Transverse colon (tissue), 4 donors: ENCODE data around the gene PRTFDC1. TPM values are rescaled to one million over a fixed set of nuclear protein-coding genes. Genes with fewer than 3 reads are reported as not detected.
A peak's percentile ranks its signal among the peaks of the same experiment; 100 is the strongest.

ENCODE experiments used
- DNase-seq: peaks from one replicate; pipeline ENCODE4 v3.0.0-alpha.2; 2019
- H3K27ac ChIP-seq, 4 donors: fragments of 200-600 bp; sonication (generic); 2 replicates each; pipeline ENCODE4 v1.5.1; 2016 to 2018; ENCODE audit warnings: inconsistent platforms in 4 of 4
- H3K27me3 ChIP-seq: fragments of 200-600 bp; sonication (generic); 2 replicates; pipeline ENCODE4 v1.5.1; 2017; ENCODE audit warnings: inconsistent platforms
- H3K36me3 ChIP-seq, 4 donors: fragments of 200-600 bp; sonication (generic); 2 replicates each; pipeline ENCODE4 v1.5.1; 2017 to 2019; ENCODE audit warnings: inconsistent platforms in 4 of 4
- H3K4me1 ChIP-seq, 4 donors: fragments of 200-600 bp; sonication (generic); 2 replicates each; pipeline ENCODE4 v1.5.1; 2017 to 2020; ENCODE audit warnings: inconsistent platforms in 4 of 4
- H3K4me3 ChIP-seq, 4 donors: fragments of 200-600 bp; sonication (generic); 1 replicate in 1 of 4; 2 replicates in 3 of 4; pipeline versions ENCODE4 v1.5.1 to v1.6.1; 2017 to 2019; ENCODE audit warnings: inconsistent platforms in 4 of 4
- H3K9me3 ChIP-seq, 2 donors: fragments of 200-600 bp; sonication (generic); 2 replicates each; pipeline ENCODE4 v1.5.1; 2017 to 2019; ENCODE audit warnings: inconsistent platforms in 2 of 2
- EP300 ChIP-seq: sonication (generic); formaldehyde crosslinking; IDR thresholded peaks from one replicate; pipeline ENCODE4 v1.6.1; 2017; ENCODE audit warnings: antibody characterized with exemption, low read depth
- POLR2A ChIP-seq: fragments of 450-650 bp; IDR thresholded peaks from one replicate; pipeline ENCODE4 v1.6.1; 2016; ENCODE audit warnings: antibody characterized with exemption, mild to moderate bottlenecking, moderate library complexity
- POLR2AphosphoS5 ChIP-seq, 3 donors: sonication (generic); formaldehyde crosslinking; IDR thresholded peaks; one replicate each; pipeline ENCODE4 v1.6.1; 2016; ENCODE audit warnings: antibody characterized with exemption in 3 of 3
- WGBS, 2 donors: methylation state at CpG; one replicate each; pipeline ENCODE4 v1.1.5; 2018; ENCODE audit warnings: low coverage in 1 of 2; 5-methylcytosine and 5-hydroxymethylcytosine counted together
- in situ Hi-C, 4 donors: fragments of 200-750 bp; cut with MboI; loops; one replicate each; pipeline versions ENCODE4 v1.15.0 to v1.15.1; 2017; ENCODE audit warnings: low sequenced_read_pairs in 3 of 4, low pct_ligation_motif_present in 1 of 4, low pct_unique_long_range_greater_than_20kb in 1 of 4
- intact Hi-C: fragments of 100-400 bp; cut with DNase I; formaldehyde crosslinking; loops from one replicate; pipeline ENCODE4 v1.15.1; 2023; ENCODE audit warnings: low total_unique reads
- total RNA-seq, 4 donors: library from RNA; depleted of rRNA; stranded (reverse); fragments of >200 nt; gene quantifications; one replicate each; pipeline ENCODE4 v1.1.0, GENCODE V29; 2016
- TF ChIP-seq, protein P1 (sequence below), 5 experiments: fragments of 200-600 bp in 3 of 5; fragments of 450-650 bp in 2 of 5; sonication (generic) in 3 of 5; IDR thresholded peaks; 1 replicate in 2 of 5; 2 replicates in 3 of 5; pipeline ENCODE4 v1.5.1; 2016 to 2017; ENCODE audit warnings: antibody characterized with exemption in 5 of 5, inconsistent platforms in 3 of 5, mild to moderate bottlenecking in 2 of 5, moderate library complexity in 1 of 5

The PRTFDC1 gene
- total RNA-seq, 4 donors from 2014 or later: 0.80 to 6.7 (median 4.9) TPM; not detected in 1

DNA sequence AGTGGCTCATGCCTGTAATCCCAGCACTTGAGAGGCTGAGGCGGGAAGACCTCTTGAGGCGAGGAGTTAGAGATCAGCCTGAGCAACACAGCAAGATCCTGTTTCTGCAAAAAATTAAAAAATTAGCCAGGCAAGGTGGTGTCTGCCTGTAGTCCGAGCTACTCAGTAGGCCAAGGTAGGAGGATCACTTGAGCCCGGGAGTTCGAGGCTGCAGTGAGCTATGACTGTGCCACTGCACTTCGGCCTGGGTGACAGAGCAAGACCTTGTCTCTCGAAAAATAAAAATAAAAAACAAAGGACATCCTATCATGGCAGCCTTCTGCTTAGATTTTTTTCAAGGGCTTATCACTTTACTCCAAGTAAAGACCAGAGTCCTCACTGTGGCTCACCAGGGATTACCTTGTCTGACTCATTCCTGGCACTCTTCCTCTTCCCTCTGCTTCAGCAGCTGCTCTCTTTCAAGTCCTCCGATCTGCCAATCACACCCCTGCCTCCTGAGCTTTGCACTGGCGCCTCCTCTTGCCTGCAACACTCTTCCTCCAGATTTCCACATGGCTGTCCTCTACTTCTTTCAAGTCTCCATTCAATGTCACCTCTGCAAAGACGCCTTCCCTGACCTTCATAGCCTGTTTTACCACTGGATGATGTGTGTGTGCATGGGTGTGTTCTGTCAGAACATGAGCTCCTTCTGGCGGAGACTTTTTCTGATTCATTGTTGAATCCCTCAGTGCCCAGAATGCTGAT is 7.7 kb downstream of the PRTFDC1 start:
- intact Hi-C loops: no loop called here
- in situ Hi-C loops: no loop called here

DNA sequence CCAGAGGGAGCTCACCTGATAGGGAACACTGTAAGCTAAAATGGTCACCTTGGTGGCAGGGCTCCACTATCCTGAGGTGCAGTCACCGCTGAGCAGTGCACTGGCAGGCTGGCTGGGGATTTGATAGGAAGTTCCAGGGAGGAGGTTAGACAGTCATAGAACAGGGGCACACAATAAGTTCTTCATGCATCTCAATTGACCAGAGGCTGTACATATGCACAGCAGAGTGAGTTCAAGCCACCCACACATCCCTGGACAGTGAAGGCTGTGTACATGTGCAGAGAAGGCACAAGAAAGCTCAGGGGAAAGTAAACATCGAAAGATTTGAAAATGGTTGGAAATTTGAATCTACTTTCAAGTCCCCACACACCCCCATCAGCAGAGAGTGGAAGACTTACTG is 13.9 kb downstream of the PRTFDC1 start:
- H3K27ac ChIP-seq: no peak overlapping the region
- intact Hi-C loops (no loop called here), in situ Hi-C loops (no loop called here)
- TF ChIP-seq, protein P1, sequence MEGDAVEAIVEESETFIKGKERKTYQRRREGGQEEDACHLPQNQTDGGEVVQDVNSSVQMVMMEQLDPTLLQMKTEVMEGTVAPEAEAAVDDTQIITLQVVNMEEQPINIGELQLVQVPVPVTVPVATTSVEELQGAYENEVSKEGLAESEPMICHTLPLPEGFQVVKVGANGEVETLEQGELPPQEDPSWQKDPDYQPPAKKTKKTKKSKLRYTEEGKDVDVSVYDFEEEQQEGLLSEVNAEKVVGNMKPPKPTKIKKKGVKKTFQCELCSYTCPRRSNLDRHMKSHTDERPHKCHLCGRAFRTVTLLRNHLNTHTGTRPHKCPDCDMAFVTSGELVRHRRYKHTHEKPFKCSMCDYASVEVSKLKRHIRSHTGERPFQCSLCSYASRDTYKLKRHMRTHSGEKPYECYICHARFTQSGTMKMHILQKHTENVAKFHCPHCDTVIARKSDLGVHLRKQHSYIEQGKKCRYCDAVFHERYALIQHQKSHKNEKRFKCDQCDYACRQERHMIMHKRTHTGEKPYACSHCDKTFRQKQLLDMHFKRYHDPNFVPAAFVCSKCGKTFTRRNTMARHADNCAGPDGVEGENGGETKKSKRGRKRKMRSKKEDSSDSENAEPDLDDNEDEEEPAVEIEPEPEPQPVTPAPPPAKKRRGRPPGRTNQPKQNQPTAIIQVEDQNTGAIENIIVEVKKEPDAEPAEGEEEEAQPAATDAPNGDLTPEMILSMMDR (IDR thresholded peaks at IDR 0.05): no peak
- TF ChIP-seq EP300 (no peak), POLR2AphosphoS5 (IDR thresholded peaks at IDR 0.05) (no peak), POLR2A (no peak)
- H3K27me3 ChIP-seq: no peaks in the 10 kb centered on the region
- 70 to 95% methylated on average over 1 to 2 of the region's 2 CpGs for WGBS, 2 donors
- H3K9me3 ChIP-seq: no peaks in the 10 kb centered on the region
- DNase-seq: no peak
- no peaks in the 10 kb centered on the region for H3K4me1 ChIP-seq
- no peaks in the 10 kb centered on the region for H3K36me3 ChIP-seq
- H3K4me3 ChIP-seq: no peak overlapping the region

More for the DNA sequence above, 7.7 kb downstream of the PRTFDC1 start:
- WGBS, 2 donors: 75 to 79% methylated on average over 5 to 11 of the region's 11 CpGs
- Histone ChIP-seq H3K9me3 (no peaks in the 10 kb centered on the region), H3K36me3 (no peaks in the 10 kb centered on the region), H3K4me1 (no peaks in the 10 kb centered on the region), H3K27ac (no peak overlapping the region), H3K27me3 (no peaks in the 10 kb centered on the region), H3K4me3 (no peak overlapping the region)
- peak; percentile 69 for DNase-seq
- TF ChIP-seq, protein P1 (IDR thresholded peaks at IDR 0.05): no peak
- TF ChIP-seq EP300: no peak
- TF ChIP-seq POLR2AphosphoS5 (IDR thresholded peaks at IDR 0.05): peak in 1 of 3 donors; percentile 44

DNA sequence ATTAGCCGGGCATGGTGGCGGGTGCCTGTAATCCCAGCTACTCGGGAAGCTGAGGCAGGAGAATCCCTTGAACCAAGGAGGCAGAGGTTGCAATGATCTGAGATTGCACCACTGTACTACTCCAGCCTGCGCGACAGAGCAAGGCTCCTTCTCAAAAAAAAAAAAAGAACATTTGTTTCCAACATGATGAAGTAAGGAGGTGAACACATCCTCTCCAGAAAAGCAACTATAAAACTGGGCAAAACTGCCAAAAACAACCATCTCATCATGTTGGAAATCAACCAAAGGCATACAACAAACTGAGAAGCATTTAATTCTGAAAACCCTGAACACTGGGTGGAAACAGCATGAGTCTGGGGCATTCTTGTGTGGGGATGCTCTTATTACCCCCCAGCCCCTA is 14.3 kb downstream of the PRTFDC1 start:
- no peaks in the 10 kb centered on the region for H3K36me3 ChIP-seq
- intact Hi-C loops: no loop called here
- no peaks in the 10 kb centered on the region for H3K9me3 ChIP-seq
- 68 to 97% methylated on average over 3 to 5 of the region's 5 CpGs for WGBS, 2 donors
- no peak for TF ChIP-seq POLR2AphosphoS5 (IDR thresholded peaks at IDR 0.05)
- no peak for TF ChIP-seq EP300
- TF ChIP-seq, protein P1 (IDR thresholded peaks at IDR 0.05): no peak
- TF ChIP-seq POLR2A: no peak
- H3K4me1 ChIP-seq: no peaks in the 10 kb centered on the region
- H3K27ac ChIP-seq: no peak overlapping the region
- H3K27me3 ChIP-seq: no peaks in the 10 kb centered on the region
- H3K4me3 ChIP-seq: no peak overlapping the region
- in situ Hi-C loops: no loop called here
- DNase-seq: no peak

DNA sequence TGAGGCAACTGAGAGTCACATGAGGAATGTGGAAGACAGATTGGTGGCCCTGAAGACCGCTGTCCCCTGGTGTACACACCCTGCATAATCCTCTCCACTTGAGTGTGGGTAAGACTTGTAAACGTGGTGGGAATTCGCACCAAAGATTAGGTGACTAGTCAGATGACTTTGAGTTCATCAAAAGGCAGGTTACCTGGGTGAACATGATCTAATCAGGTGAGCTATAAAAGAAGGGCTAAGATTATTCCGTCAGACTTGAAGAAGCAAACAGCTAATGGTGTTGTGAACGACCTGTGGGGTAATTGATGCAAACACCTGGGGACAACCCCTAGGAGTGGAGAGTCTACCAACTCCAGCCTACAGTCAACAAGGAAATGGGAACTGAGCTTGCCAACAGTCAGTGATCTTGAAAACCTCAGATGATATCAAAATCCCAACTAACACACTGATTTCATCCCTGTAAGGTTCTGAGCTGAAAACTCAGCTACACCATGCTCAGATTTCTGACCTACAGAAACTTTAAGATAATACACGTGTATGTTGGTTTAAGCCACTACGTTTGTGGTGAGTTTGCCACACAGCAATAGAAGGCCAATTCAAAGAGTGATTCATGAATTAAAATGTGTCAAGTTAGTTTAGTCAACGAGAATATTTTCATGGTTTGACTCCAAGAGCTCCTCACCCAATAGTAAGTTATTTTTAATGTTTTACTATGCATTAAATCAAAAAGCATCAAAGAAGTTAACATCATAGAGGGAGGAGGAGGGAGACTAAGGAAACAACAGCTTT is 16.7 kb downstream of the PRTFDC1 start:
- 63 to 67% methylated on average over 8 of the region's 8 CpGs for WGBS, 2 donors
- no peaks in the 10 kb centered on the region for H3K4me1 ChIP-seq
- no peak overlapping the region for H3K27ac ChIP-seq
- H3K4me3 ChIP-seq: no peak overlapping the region
- DNase-seq: no peak
- in situ Hi-C loops: no loop called here
- H3K9me3 ChIP-seq: no peaks in the 10 kb centered on the region
- intact Hi-C loops: no loop called here
- no peak for TF ChIP-seq POLR2AphosphoS5 (IDR thresholded peaks at IDR 0.05)
- TF ChIP-seq POLR2A: no peak
- TF ChIP-seq, protein P1 (IDR thresholded peaks at IDR 0.05): no peak
- TF ChIP-seq EP300: no peak
- no peaks in the 10 kb centered on the region for H3K27me3 ChIP-seq
- H3K36me3 ChIP-seq: no peaks in the 10 kb centered on the region
